A673 (cell line): ENCODE data around the gene GLYATL2. TPM values are rescaled to one million over a fixed set of nuclear protein-coding genes. Genes with fewer than 3 reads are reported as not detected.

Source experiments
- Bru-seq: library from RNA; stranded (reverse); fragments of 400-500 nt; gene quantifications from one replicate; lab custom pipeline; 2021; lab: Mats Ljungman, UMichigan
- BruChase-seq, 2 experiments: library from RNA; stranded (reverse); fragments of 400-500 nt; gene quantifications; one replicate each; lab custom pipeline; 2021; lab: Mats Ljungman, UMichigan
- BruUV-seq: library from RNA; stranded (reverse); fragments of 400-500 nt; replicated peaks from 2 replicates; lab custom pipeline; 2021; lab: Mats Ljungman, UMichigan
- CTCF ChIA-PET: fragments of 300-600 bp; sonication (Branson Sonifier 250); formaldehyde crosslinking; loops from one replicate; lab custom pipeline; 2022; ENCODE audit warnings: antibody characterized with exemption; lab: Charles Lee
- POLR2A ChIA-PET: fragments of 300-600 bp; sonication (Branson Sonifier 250); formaldehyde crosslinking; loops from one replicate; lab custom pipeline; 2022; ENCODE audit warnings: antibody characterized with exemption; ENCODE audit not compliant: low non-redundant PET; lab: Charles Lee
- DNase-seq: peaks from one replicate; pipeline ENCODE4 v3.0.0-alpha.2; 2015; ENCODE audit warnings: low spot score
- H3K27ac ChIP-seq: fragments of 200-600 bp; sonication (generic); 2 replicates; pipeline ENCODE4 v1.5.1; 2016; ENCODE audit warnings: mixed run types, low read depth, mild to moderate bottlenecking, mixed read lengths, antibody characterized with exemption, low read length; ENCODE audit not compliant: poor library complexity, severe bottlenecking
- H3K27me3 ChIP-seq: fragments of 200-600 bp; sonication (generic); replicated peaks from 2 replicates; pipeline ENCODE4 v1.6.1; 2017; ENCODE audit warnings: mixed run types, low read depth, mild to moderate bottlenecking, mixed read lengths, antibody characterized with exemption, low read length; ENCODE audit not compliant: insufficient read depth, poor library complexity
- H3K36me3 ChIP-seq: fragments of 200-600 bp; sonication (generic); 2 replicates; pipeline ENCODE4 v1.6.1; 2016; ENCODE audit warnings: mixed run types, mild to moderate bottlenecking, mixed read lengths, antibody characterized with exemption, low read length; ENCODE audit not compliant: insufficient read depth, poor library complexity, severe bottlenecking
- H3K4me1 ChIP-seq: fragments of 200-600 bp; sonication (generic); 2 replicates; pipeline ENCODE4 v1.6.1; 2017; ENCODE audit warnings: mixed run types, mild to moderate bottlenecking, mixed read lengths, antibody characterized with exemption, low read length; ENCODE audit not compliant: insufficient read depth, poor library complexity, severe bottlenecking
- H3K4me3 ChIP-seq: fragments of 200-600 bp; sonication (generic); 2 replicates; pipeline ENCODE4 v1.5.1; 2016; ENCODE audit warnings: low read depth, mixed run types, mild to moderate bottlenecking, mixed read lengths, low read length; ENCODE audit not compliant: poor library complexity, severe bottlenecking
- H3K9me3 ChIP-seq: fragments of 200-600 bp; sonication (generic); 2 replicates; pipeline ENCODE4 v1.6.1; 2016; ENCODE audit warnings: mixed run types, low read depth, mild to moderate bottlenecking, mixed read lengths, antibody characterized with exemption, low read length; ENCODE audit not compliant: poor library complexity, severe bottlenecking
- EZH2 ChIP-seq: fragments of 200-600 bp; sonication (generic); IDR thresholded peaks from 2 replicates; pipeline ENCODE4 v1.6.1; 2017; ENCODE audit warnings: borderline replicate concordance, low read depth, mild to moderate bottlenecking, mixed read lengths, antibody characterized with exemption, low read length; ENCODE audit not compliant: poor library complexity, severe bottlenecking
- intact Hi-C: fragments of 100-400 bp; cut with micrococcal nuclease; formaldehyde crosslinking; loops from one replicate; pipeline ENCODE4 v1.10.0; 2022; ENCODE audit not compliant: unreplicated experiment
- long read RNA-seq: library from polyadenylated mRNA; stranded (forward); transcript quantifications from one replicate; pipeline ENCODE4 v2.0.0, GENCODE V29; 2022
- total RNA-seq: library from RNA; stranded (reverse); gene quantifications from 2 replicates; pipeline ENCODE4 v1.2.3, GENCODE V29; 2021
- TF ChIP-seq, protein P1 (sequence below): fragments of 300-800, 200-600 bp; sonication (generic); conservative IDR thresholded peaks from 2 replicates; pipeline ENCODE4 v1.5.1; 2017; ENCODE audit warnings: low read depth, mild to moderate bottlenecking, antibody characterized with exemption, low read length, moderate library complexity, mixed read lengths

Gene GLYATL2, protein sequence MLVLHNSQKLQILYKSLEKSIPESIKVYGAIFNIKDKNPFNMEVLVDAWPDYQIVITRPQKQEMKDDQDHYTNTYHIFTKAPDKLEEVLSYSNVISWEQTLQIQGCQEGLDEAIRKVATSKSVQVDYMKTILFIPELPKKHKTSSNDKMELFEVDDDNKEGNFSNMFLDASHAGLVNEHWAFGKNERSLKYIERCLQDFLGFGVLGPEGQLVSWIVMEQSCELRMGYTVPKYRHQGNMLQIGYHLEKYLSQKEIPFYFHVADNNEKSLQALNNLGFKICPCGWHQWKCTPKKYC
- 0.74 and 1.7 TPM in 2 replicates for total RNA-seq
- Bru-seq, nascent RNA, result percentile 39 among the genes with signal in this experiment
- BruChase-seq, experiment 1, labeled RNA remaining after a 2-hour chase, result percentile 45 among the genes with signal in this experiment
- BruChase-seq, experiment 2, labeled RNA remaining after a 6-hour chase, result percentile 31 among the genes with signal in this experiment
- long read RNA-seq, partial matches to known transcripts, result 0 of 4 reads
- long read RNA-seq, other reads (novel, unspliced or antisense), result 4 of 4 reads

DNA sequence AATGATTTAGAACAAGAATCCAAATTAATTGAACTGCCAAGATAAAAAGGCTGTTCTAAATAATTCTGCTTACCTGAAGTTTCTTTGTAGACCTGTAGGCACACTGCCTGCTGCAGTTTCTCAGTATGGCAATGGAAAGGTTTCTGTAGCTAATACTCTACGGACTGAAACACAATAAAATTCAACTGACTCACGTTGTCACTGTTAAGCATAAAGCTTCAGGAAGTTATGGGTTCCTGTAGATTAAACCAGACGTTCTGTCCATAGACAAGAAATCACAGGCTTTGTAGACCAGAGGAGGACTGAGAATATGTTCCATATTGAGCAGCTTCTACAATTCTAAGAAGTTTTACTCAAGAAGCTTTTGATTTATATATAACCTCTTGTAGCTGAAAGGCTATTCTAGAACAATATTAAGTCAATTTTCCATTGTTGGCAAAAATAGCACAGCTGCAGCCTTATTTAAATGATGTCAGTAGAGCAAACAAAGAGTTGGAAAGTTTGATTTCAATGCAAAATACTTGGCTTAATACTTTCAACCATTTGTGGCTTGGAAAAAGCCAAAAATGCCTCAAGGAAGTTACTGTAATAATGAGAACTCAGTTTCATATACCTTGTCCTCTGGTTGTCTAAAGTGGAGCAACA lies at the start of gene GLYATL2:
TSS of gene GLYATL2 (minus strand) at position 344 of the 645 bp plus-strand sequence. CDS start 5,092 bp downstream, outside the sequence.
- intact Hi-C loops, result no loop called here
- POLR2A ChIA-PET, result interaction anchor here (0.7 kb wide), 1 partner anchor 61 kb away, joined by 3 read pairs; no protein-coding TSS in a partner anchor
- BruUV-seq, result no TSS peak
- no peaks in the 10 kb centered on the region for H3K9me3 ChIP-seq
- TF ChIP-seq, protein P1, sequence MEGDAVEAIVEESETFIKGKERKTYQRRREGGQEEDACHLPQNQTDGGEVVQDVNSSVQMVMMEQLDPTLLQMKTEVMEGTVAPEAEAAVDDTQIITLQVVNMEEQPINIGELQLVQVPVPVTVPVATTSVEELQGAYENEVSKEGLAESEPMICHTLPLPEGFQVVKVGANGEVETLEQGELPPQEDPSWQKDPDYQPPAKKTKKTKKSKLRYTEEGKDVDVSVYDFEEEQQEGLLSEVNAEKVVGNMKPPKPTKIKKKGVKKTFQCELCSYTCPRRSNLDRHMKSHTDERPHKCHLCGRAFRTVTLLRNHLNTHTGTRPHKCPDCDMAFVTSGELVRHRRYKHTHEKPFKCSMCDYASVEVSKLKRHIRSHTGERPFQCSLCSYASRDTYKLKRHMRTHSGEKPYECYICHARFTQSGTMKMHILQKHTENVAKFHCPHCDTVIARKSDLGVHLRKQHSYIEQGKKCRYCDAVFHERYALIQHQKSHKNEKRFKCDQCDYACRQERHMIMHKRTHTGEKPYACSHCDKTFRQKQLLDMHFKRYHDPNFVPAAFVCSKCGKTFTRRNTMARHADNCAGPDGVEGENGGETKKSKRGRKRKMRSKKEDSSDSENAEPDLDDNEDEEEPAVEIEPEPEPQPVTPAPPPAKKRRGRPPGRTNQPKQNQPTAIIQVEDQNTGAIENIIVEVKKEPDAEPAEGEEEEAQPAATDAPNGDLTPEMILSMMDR, result no peak
- no peak for TF ChIP-seq EZH2
- DNase-seq, result no peak
- no peak within 1 kb of the TSS for H3K4me3 ChIP-seq
- H3K27ac ChIP-seq, result no peak within 1 kb of the TSS
- no peaks in the 10 kb centered on the region for H3K27me3 ChIP-seq
- CTCF ChIA-PET, result no interaction called here
- H3K4me1 ChIP-seq, result no peaks in the 10 kb centered on the region
- no peaks in the 10 kb centered on the region for H3K36me3 ChIP-seq

DNA sequence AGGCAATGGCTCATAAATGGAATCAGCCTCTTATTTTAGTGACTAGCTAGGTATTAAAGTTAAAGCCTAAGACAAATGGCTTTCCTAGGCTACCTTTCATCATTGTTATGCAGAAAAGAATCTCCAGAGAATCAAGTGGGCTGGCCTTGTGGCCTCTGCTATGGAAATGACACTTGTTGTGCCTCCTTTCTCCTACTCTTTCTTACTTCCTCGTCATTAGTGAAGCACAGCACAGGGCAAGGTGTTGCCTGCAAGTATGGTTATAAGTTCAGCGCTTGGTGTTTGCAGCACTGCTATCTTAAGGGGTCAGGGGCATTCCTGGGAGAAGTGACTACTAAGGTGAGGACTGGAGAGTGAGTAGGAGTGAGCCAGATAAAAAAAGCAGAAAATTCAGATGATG lies 49.4 kb upstream of the GLYATL2 start:
- intact Hi-C loops, result no loop called here
- BruUV-seq, result no TSS peak
- Histone ChIP-seq H3K27ac (no peak overlapping the region), H3K36me3 (no peaks in the 10 kb centered on the region), H3K27me3 (no peaks in the 10 kb centered on the region), H3K4me3 (no peak overlapping the region), H3K4me1 (no peaks in the 10 kb centered on the region), H3K9me3 (no peaks in the 10 kb centered on the region)
- ChIA-PET POLR2A (no interaction called here), CTCF (no interaction called here)
- DNase-seq, result no peak
- TF ChIP-seq EZH2, result no peak
- TF ChIP-seq, protein P1, result no peak

DNA sequence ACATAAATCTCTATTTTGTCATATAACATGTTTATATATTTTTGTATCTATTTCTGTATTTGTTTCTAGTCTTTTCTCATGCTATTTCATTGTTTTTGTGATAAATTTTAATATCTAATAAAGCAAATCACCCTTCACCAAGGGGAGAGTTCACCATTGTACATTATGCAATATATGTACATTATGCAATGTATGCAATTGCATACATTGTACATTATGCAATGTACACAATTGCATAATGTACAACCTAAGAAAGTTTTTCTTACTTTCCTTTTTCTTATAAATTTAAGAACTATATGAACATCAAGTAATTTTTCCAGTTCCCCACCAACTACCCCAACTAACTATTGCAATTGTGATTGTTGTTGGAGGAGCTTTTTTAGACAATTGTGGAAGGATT lies 44.1 kb upstream of the GLYATL2 start:
- H3K4me1 ChIP-seq, result no peaks in the 10 kb centered on the region
- no peaks in the 10 kb centered on the region for H3K9me3 ChIP-seq
- BruUV-seq, result no TSS peak
- intact Hi-C loops, result no loop called here
- no peaks in the 10 kb centered on the region for H3K27me3 ChIP-seq
- ChIA-PET CTCF (no interaction called here), POLR2A (no interaction called here)
- TF ChIP-seq EZH2, result no peak
- TF ChIP-seq, protein P1, result no peak
- H3K27ac ChIP-seq, result no peak overlapping the region
- H3K36me3 ChIP-seq, result no peaks in the 10 kb centered on the region
- DNase-seq, result no peak
- H3K4me3 ChIP-seq, result no peak overlapping the region
